GM12878 (cell line): Measurements from ENCODE around the gene ARHGEF17.

Experiments used
- CBX5 ChIP-seq: sonication (generic); IDR thresholded peaks from 2 replicates; pipeline ENCODE4 v1.6.1; 2016; ENCODE audit warnings: low read depth, moderate library complexity, mild to moderate bottlenecking, inconsistent platforms
- CHD1 ChIP-seq: IDR thresholded peaks from 2 replicates; pipeline ENCODE4 v1.6.1; 2012; ENCODE audit warnings: low read depth, low read length, improper control_type of control experiment
- CTCF ChIP-seq, 3 experiments: IDR thresholded peaks in 2 of 3; conservative IDR thresholded peaks in 1 of 3; 2 replicates each; pipeline ENCODE4 v1.5.1; 2011; ENCODE audit warnings: low read depth in 3 of 3, low read length in 3 of 3, mild to moderate bottlenecking in 3 of 3, control low read depth in 2 of 3, moderate library complexity in 2 of 3, inconsistent platforms in 1 of 3, mixed read lengths in 1 of 3; ENCODE audit not compliant: control insufficient read depth in 2 of 3, insufficient read depth in 1 of 3; ENCODE audit errors: extremely low read depth in 1 of 3
- EP300 ChIP-seq, 2 experiments: fragments of 150-350 bp in 1 of 2; IDR thresholded peaks; 2 replicates each; pipeline ENCODE4 v1.6.1; 2011 to 2012; ENCODE audit warnings: low read depth in 2 of 2, low read length in 2 of 2, borderline replicate concordance in 1 of 2, improper control_type of control experiment in 1 of 2, inconsistent platforms in 1 of 2; ENCODE audit not compliant: control insufficient read depth in 1 of 2
- HDGF ChIP-seq: fragments of 450-650 bp; IDR thresholded peaks from 2 replicates; pipeline ENCODE4 v1.6.1; 2016; ENCODE audit warnings: antibody characterized with exemption
- NFIC ChIP-seq: IDR thresholded peaks from 2 replicates; pipeline ENCODE4 v1.6.1; 2012; ENCODE audit warnings: low read depth, mild to moderate bottlenecking, inconsistent platforms, low read length, moderate library complexity
- POLR2A ChIP-seq: IDR thresholded peaks from 2 replicates; pipeline ENCODE4 v1.6.1; 2011; ENCODE audit warnings: low read depth, mild to moderate bottlenecking, low read length
- POLR2AphosphoS5 ChIP-seq: IDR thresholded peaks from 2 replicates; pipeline ENCODE4 v1.6.1; 2011; ENCODE audit warnings: mild to moderate bottlenecking, low read length, inconsistent platforms
- RFX5 ChIP-seq: IDR thresholded peaks from 2 replicates; pipeline ENCODE4 v1.6.1; 2011; ENCODE audit warnings: low read depth, low read length, improper control_type of control experiment
- TCF7 ChIP-seq: IDR thresholded peaks from 2 replicates; pipeline ENCODE4 v1.6.1; 2014; ENCODE audit warnings: antibody characterized with exemption, borderline replicate concordance
- ZNF24 ChIP-seq: fragments of 450-650 bp; IDR thresholded peaks from 2 replicates; pipeline ENCODE4 v1.6.1; 2017; ENCODE audit warnings: antibody characterized with exemption, mild to moderate bottlenecking
- ZSCAN29 ChIP-seq: fragments of 450-650 bp; IDR thresholded peaks from 2 replicates; pipeline ENCODE4 v1.6.1; 2017; ENCODE audit warnings: mild to moderate bottlenecking, moderate library complexity

DNA sequence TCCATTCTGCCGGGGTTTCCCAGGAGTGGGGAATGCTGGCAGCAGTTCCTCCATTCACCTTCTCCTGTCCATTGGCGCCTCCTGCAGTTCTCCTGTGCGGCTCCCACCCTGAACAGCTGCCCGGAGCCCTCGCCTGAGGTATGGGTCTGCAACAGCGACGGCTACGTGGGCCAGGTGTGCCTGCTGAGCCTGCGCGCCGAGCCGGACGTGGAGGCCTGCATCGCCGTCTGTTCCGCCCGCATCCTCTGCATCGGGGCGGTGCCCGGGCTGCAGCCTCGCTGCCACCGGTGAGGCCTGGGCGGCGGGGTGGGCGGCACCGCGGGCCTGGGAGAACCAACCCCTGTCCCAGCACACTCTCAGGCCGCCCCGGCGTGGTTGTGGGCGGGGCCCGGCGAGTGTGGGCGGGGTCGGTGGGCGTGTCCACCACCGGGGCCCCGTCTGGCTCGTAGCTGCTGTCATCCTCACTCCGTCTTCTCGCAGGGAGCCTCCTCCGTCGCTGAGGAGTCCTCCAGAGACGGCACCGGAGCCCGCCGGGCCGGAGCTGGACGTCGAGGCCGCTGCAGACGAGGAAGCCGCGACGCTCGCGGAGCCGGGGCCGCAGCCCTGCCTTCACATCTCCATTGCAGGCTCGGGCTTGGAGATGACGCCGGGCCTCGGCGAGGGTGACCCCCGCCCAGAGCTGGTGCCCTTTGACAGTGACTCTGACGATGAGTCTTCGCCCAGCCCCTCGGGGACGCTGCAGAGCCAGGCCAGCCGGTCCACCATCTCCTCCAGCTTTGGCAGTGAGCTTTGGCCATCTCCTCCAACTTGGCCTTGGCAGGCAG lies 54.1 kb downstream of the ARHGEF17 start:
- no peak for TF ChIP-seq CBX5
- no peak for TF ChIP-seq ZNF24
- TF ChIP-seq NFIC = no peak
- TF ChIP-seq CHD1 = no peak
- TF ChIP-seq ZSCAN29 = no peak
- TF ChIP-seq CTCF (IDR thresholded peaks at IDR 0.05 in 2 of 3, conservative IDR thresholded peaks at IDR 0.05 in 1 of 3; ENCODE audit: control insufficient read depth in 2 of 3, extremely low read depth in 1 of 3, insufficient read depth in 1 of 3, low read depth in 3 of 3, low read length in 3 of 3) = no peak
- TF ChIP-seq RFX5 = no peak
- no peak for TF ChIP-seq EP300 (IDR thresholded peaks at IDR 0.05; ENCODE audit: borderline replicate concordance in 1 of 2, control insufficient read depth in 1 of 2, low read depth in 2 of 2, low read length in 2 of 2)
- no peak for TF ChIP-seq POLR2AphosphoS5
- no peak for TF ChIP-seq POLR2A
- TF ChIP-seq HDGF = no peak
- TF ChIP-seq TCF7 = no peak
